ENCODE measurements around the gene TMEM168. TPM values are rescaled to one million over a fixed set of nuclear protein-coding genes. Genes with fewer than 3 reads are reported as not detected.

TMEM168 gene
- total and polyA plus RNA-seq, 2 experiments from 2014 or later = 5.2 to 14.8 TPM

DNA sequence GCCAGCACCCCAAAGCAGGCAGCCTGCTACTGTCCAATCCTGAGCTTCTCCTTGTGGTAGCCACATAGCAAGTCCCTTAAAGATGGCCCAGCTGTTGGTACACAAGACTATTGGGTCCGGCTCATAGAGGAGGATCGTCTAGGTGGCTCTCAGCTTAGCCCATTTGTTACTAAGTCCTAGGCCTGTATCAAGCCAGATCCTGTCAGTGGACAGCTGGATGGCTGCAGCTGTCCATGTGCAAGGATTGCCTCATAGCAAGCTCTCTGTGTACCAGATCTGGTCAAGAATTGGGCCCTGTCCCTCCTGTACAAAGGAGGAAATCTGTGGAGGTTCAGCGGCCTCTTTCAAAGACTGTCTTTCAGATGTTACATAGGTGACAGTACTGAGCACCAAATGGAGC lies 12.2 kb upstream of the TMEM168 start (continued):
- TF ChIP-seq, protein P1, sequence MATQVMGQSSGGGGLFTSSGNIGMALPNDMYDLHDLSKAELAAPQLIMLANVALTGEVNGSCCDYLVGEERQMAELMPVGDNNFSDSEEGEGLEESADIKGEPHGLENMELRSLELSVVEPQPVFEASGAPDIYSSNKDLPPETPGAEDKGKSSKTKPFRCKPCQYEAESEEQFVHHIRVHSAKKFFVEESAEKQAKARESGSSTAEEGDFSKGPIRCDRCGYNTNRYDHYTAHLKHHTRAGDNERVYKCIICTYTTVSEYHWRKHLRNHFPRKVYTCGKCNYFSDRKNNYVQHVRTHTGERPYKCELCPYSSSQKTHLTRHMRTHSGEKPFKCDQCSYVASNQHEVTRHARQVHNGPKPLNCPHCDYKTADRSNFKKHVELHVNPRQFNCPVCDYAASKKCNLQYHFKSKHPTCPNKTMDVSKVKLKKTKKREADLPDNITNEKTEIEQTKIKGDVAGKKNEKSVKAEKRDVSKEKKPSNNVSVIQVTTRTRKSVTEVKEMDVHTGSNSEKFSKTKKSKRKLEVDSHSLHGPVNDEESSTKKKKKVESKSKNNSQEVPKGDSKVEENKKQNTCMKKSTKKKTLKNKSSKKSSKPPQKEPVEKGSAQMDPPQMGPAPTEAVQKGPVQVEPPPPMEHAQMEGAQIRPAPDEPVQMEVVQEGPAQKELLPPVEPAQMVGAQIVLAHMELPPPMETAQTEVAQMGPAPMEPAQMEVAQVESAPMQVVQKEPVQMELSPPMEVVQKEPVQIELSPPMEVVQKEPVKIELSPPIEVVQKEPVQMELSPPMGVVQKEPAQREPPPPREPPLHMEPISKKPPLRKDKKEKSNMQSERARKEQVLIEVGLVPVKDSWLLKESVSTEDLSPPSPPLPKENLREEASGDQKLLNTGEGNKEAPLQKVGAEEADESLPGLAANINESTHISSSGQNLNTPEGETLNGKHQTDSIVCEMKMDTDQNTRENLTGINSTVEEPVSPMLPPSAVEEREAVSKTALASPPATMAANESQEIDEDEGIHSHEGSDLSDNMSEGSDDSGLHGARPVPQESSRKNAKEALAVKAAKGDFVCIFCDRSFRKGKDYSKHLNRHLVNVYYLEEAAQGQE (IDR thresholded peaks at IDR 0.05; ENCODE audit: unreplicated experiment) = no peak
- no peak for TF ChIP-seq ZNF114 (CRISPR knock-in tag; IDR thresholded peaks at IDR 0.05)
- no peak for TF ChIP-seq STAT1 (IDR thresholded peaks at IDR 0.05; ENCODE audit: unreplicated experiment)
- no peak for TF ChIP-seq ETS1 (IDR thresholded peaks at IDR 0.05)
- TF ChIP-seq NANOG (IDR thresholded peaks at IDR 0.05; ENCODE audit: borderline replicate concordance) = no peak

- no peaks in the 10 kb centered on the region for H3K9me2 ChIP-seq (ENCODE audit: insufficient read depth)
- TF ChIP-seq ZNF114 (CRISPR knock-in tag; IDR thresholded peaks at IDR 0.05) (no peak), EZH2phosphoT487 (IDR thresholded peaks at IDR 0.05; ENCODE audit: unreplicated experiment) (no peak), NANOG (IDR thresholded peaks at IDR 0.05; ENCODE audit: borderline replicate concordance) (no peak), EZH2 (IDR thresholded peaks at IDR 0.05; ENCODE audit: low read depth, unreplicated experiment) (no peak), POLR2AphosphoS5 (IDR thresholded peaks at IDR 0.05; ENCODE audit: low read depth) (no peak), STAT1 (IDR thresholded peaks at IDR 0.05; ENCODE audit: unreplicated experiment) (no peak)
- H3K4me1 Mint-ChIP-seq = no peaks in the 10 kb centered on the region; the same call in 2 of the 3 replicates
- H3K79me2 ChIP-seq (replicated peaks; ENCODE audit: insufficient read depth) = no peaks in the 10 kb centered on the region
- no peak overlapping the region for H3K4me3 Mint-ChIP-seq
- ATAC-seq (no peak), DNase-seq (ENCODE audit: low spot score) (no peak)
- H3K27ac ChIP-seq (ENCODE audit: low read depth) = no peak overlapping the region
- H3K4me3 ChIP-seq = no peak overlapping the region
- no peak overlapping the region for H2AFZ ChIP-seq
- H3K4me2 ChIP-seq = no peak overlapping the region
- H3K9me3 Mint-ChIP-seq = no peaks in the 10 kb centered on the region; the same call in 2 of the 3 replicates
- H3K27me3 ChIP-seq (ENCODE audit: insufficient read depth) = no peaks in the 10 kb centered on the region
- no peaks in the 10 kb centered on the region for H3K27me3 Mint-ChIP-seq (ENCODE audit: insufficient read depth, low read depth, poor library complexity)
- H3K4me1 ChIP-seq (ENCODE audit: insufficient read depth) = no peaks in the 10 kb centered on the region
- H3K36me3 ChIP-seq (ENCODE audit: insufficient read depth) = no peaks in the 10 kb centered on the region
- no peak overlapping the region for H3K27ac Mint-ChIP-seq
- H3K36me3 Mint-ChIP-seq (ENCODE audit: low read depth) = no peaks in the 10 kb centered on the region
- peaks cover 4% of the 10 kb centered on the region; the same call in 1 of the 2 replicates for H3F3A ChIP-seq (replicated peaks; ENCODE audit: low read depth)
- H4K20me1 ChIP-seq (replicated peaks; ENCODE audit: insufficient read depth) = no peaks in the 10 kb centered on the region
These were observed 10.3 kb upstream of the TMEM168 start for GRCh38 chr7:112800486-112800885.

DNA sequence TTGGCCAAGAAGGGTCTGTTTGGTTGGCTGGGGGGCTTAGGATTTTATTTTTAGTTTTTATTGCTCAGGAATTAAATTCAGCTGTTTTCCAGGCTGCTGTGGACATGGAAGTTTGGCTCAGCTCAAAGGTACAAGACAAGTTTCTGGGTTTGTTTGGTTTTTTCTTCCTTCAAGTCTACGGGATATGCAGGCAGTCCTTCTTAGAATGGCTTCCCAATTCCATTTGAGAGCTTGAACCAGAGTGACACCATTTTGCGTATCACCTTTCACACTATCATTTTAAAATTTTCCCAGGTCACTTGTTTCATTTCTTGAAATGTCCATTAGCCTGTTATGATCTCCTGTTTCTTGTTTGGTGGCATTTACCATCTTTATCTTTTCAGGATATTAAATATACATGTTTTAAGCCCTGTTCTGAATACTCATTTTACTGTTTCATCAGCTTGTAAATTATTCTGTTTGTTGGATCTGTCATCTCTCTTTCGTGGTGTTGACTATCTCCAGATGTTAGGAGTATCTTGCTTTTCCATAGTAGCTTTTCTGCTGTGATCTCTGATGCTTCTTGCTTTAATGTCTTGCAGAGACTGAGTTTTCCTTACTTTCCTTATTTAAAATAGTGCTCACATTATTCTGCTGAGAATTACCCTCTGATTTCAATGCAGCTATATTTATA lies 9.4 kb upstream of the TMEM168 start:
- DNase-seq (ENCODE audit: low spot score) (no peak), ATAC-seq (no peak)
- Histone ChIP-seq H3K9me2 (ENCODE audit: insufficient read depth) (no peaks in the 10 kb centered on the region), H3K4me1 (ENCODE audit: insufficient read depth) (no peaks in the 10 kb centered on the region), H2AFZ (no peak overlapping the region), H3K79me2 (replicated peaks; ENCODE audit: insufficient read depth) (no peaks in the 10 kb centered on the region), H3K27ac (ENCODE audit: low read depth) (no peak overlapping the region), H3K4me3 (no peak overlapping the region), H3F3A (replicated peaks; ENCODE audit: low read depth) (peaks cover 4% of the 10 kb centered on the region; the same call in 1 of the 2 replicates), H3K36me3 (ENCODE audit: insufficient read depth) (no peaks in the 10 kb centered on the region), H3K27me3 (ENCODE audit: insufficient read depth) (no peaks in the 10 kb centered on the region), H4K20me1 (replicated peaks; ENCODE audit: insufficient read depth) (no peaks in the 10 kb centered on the region), H3K4me2 (no peak overlapping the region)
- Mint-ChIP-seq H3K4me3 (no peak overlapping the region), H3K9me3 (no peaks in the 10 kb centered on the region; the same call in 2 of the 3 replicates), H3K27ac (no peak overlapping the region), H3K4me1 (no peaks in the 10 kb centered on the region; the same call in 2 of the 3 replicates), H3K36me3 (ENCODE audit: low read depth) (no peaks in the 10 kb centered on the region), H3K27me3 (ENCODE audit: insufficient read depth, low read depth, poor library complexity) (no peaks in the 10 kb centered on the region)
- TF ChIP-seq, protein P2, sequence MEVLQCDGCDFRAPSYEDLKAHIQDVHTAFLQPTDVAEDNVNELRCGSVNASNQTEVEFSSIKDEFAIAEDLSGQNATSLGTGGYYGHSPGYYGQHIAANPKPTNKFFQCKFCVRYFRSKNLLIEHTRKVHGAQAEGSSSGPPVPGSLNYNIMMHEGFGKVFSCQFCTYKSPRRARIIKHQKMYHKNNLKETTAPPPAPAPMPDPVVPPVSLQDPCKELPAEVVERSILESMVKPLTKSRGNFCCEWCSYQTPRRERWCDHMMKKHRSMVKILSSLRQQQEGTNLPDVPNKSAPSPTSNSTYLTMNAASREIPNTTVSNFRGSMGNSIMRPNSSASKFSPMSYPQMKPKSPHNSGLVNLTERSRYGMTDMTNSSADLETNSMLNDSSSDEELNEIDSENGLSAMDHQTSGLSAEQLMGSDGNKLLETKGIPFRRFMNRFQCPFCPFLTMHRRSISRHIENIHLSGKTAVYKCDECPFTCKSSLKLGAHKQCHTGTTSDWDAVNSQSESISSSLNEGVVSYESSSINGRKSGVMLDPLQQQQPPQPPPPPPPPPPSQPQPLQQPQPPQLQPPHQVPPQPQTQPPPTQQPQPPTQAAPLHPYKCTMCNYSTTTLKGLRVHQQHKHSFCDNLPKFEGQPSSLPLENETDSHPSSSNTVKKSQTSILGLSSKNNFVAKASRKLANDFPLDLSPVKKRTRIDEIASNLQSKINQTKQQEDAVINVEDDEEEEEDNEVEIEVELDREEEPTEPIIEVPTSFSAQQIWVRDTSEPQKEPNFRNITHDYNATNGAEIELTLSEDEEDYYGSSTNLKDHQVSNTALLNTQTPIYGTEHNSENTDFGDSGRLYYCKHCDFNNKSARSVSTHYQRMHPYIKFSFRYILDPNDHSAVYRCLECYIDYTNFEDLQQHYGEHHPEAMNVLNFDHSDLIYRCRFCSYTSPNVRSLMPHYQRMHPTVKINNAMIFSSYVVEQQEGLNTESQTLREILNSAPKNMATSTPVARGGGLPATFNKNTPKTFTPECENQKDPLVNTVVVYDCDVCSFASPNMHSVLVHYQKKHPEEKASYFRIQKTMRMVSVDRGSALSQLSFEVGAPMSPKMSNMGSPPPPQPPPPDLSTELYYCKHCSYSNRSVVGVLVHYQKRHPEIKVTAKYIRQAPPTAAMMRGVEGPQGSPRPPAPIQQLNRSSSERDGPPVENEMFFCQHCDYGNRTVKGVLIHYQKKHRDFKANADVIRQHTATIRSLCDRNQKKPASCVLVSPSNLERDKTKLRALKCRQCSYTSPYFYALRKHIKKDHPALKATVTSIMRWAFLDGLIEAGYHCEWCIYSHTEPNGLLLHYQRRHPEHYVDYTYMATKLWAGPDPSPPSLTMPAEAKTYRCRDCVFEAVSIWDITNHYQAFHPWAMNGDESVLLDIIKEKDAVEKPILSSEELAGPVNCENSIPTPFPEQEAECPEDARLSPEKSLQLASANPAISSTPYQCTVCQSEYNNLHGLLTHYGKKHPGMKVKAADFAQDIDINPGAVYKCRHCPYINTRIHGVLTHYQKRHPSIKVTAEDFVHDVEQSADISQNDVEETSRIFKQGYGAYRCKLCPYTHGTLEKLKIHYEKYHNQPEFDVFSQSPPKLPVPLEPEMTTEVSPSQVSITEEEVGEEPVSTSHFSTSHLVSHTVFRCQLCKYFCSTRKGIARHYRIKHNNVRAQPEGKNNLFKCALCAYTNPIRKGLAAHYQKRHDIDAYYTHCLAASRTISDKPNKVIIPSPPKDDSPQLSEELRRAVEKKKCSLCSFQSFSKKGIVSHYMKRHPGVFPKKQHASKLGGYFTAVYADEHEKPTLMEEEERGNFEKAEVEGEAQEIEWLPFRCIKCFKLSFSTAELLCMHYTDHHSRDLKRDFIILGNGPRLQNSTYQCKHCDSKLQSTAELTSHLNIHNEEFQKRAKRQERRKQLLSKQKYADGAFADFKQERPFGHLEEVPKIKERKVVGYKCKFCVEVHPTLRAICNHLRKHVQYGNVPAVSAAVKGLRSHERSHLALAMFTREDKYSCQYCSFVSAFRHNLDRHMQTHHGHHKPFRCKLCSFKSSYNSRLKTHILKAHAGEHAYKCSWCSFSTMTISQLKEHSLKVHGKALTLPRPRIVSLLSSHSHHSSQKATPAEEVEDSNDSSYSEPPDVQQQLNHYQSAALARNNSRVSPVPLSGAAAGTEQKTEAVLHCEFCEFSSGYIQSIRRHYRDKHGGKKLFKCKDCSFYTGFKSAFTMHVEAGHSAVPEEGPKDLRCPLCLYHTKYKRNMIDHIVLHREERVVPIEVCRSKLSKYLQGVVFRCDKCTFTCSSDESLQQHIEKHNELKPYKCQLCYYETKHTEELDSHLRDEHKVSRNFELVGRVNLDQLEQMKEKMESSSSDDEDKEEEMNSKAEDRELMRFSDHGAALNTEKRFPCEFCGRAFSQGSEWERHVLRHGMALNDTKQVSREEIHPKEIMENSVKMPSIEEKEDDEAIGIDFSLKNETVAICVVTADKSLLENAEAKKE (CRISPR knock-in tag; IDR thresholded peaks at IDR 0.05) = no peak
